ENCODE data around the gene GRM4.

GRM4 gene

DNA sequence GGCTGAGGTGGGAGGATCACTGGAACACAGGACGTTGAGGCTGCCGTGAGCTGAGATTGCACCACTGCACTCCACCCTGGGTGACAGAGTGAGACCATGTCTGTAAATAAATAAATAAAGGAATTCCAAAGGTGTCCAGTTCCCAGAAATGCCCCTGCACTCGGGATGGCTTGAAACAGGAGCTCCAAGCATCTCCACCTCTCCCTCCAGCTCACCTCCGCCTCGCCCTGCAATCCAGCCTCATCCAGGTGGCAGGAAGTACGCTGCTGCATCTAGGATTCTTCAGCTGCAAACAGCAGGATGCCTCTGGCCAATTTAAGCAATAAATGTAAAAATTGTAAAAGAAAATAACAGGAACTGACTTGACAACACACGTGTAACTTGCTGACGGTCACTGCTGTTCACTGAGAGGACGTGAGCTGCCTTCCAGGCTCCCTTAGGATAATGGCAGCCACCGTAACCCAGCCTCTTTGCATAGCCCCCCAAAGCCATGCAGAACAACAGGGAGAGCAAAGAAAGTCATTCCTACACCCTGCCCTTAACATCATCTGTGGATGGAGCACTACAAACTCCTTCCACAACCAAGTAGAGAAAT lies 11.4 kb upstream of the GRM4 start:
- no peak for DNase-seq

DNA sequence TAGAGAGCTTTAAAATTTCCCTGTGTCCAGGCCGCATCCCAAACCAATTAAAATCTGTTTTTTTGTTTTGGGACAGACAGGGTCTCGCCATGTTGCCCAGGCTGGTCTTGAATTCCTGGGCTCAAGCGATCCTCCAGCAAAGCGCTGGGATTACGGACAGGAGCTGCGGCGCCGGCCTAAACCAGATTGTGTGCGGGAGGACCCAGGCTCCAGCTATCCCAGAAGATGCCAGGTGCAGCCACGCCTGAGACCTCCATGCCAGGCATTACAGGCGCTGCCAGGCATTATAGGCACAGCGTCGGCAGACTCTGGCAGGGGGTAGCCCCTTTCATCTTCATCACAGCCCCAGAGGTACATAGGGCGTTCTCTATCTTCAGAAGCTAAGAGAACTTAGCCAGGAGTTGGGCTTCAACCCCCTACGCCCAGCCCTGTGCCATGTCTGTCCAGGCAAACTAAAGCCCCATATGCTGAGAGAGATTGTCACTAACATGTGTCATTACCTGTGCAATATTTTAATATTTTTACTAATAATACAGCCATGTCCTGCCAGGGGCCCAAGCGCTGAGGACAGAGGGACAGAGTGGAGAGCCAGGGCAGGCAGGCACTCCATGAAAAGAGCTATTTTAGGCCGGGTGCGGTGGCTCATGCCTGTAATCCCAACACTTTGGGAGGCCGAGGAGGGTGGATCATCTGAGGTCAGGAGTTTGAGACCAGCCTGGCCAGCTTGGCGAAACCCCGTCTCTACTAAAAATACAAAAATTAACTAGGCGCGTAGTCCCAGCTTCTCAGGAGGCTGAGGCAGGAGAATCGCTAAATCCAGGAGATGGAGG lies 9.8 kb upstream of the GRM4 start:
- no peak for DNase-seq

DNA sequence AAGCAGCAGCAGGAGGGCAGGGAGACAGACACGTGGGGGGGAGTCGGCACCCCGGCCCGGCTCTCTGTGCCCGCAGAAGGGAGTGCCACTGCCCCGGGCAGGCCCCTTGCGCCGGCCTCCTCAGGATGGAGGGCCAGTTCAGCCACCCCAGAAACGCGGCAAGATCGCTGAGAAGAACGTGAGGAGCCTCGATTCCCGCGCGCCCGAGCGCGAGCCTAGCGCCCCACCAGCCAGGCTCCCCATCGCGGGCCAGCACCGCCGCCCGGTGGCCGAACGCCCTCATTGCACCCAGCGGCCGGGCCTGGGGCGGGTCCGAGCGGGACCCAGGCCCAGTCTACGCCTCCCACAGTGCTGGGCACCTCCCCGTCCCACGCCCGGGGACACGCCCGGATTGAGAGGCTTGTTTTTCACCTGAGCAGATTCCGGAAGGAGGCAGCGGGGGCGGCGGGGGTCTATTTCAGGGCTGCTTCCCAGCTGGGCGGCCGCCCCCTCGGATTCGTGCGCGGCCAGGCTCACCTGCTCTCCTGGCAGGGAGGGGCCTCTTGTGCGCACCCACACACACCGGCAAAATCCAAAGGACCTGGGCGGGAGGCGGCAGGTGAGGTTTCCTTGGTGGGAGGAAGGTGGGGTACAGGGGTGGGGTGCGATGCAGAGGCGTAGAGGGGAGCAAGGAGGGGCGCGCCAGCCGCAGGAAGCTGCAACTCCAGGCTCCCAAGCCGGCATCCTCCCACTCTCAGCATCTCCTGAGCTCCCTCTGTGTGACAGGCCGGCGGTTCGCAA lies 9.0 kb upstream of the GRM4 start:
- DNase-seq, result peak in 1 of 2 experiments; percentile 48

DNA sequence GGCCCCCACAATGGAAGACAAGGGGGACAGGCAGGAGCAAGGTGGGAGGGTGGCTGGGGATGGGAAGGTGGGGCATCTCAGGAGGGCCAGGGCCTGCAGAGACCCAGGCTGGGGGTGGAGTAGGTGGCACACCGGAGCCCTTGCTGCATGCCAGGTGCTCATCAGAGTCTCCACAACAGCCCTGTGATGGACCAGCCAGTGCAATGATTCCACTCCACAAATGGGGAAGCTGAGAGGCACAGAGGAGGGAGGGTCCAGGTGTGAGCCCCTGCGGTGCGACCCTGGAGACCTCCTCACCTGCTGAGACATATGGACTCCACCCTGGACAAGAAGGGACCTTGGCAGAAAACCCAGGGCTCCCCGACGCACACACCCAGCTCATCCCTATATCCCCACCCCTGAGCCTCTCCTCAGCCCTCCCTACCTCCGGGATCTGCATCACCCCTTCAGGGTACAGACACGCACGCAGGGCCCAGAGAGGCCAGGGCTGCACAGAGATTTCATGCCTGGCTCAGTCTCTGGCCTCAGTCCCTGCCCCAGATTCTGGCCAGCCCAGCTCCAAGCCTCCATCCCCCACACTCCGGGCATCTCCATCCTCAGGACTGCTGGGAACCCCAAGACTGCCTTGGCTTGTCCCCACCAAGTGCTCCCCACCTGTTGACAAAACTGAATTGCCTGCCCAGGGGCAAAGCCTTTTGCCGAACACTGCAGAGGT lies 7.1 kb upstream of the GRM4 start:
- DNase-seq, result no peak

DNA sequence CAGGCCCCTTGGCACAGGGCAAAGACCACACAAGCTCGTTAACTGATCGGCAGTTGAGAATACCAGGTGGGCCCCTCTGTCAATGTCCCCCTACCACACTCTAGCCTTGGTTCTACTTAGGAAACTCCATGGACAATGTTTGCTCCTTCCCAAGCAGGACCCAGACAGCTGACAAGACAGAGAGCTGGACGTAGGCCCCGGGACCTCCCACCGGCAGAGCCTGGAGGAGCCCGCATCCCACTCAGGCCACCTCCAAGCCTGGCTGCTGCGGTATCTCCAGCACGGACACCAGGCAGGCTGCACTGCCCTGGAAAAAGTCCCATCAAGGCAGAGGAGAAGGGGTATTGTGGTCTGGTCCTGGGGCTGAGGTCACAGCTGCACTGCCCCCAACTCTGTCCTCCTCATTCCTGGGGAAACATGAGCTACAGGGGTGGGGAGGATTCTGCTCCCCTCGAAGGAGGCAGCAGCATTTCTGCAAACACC lies 6.2 kb upstream of the GRM4 start:
- no peak for DNase-seq

DNA sequence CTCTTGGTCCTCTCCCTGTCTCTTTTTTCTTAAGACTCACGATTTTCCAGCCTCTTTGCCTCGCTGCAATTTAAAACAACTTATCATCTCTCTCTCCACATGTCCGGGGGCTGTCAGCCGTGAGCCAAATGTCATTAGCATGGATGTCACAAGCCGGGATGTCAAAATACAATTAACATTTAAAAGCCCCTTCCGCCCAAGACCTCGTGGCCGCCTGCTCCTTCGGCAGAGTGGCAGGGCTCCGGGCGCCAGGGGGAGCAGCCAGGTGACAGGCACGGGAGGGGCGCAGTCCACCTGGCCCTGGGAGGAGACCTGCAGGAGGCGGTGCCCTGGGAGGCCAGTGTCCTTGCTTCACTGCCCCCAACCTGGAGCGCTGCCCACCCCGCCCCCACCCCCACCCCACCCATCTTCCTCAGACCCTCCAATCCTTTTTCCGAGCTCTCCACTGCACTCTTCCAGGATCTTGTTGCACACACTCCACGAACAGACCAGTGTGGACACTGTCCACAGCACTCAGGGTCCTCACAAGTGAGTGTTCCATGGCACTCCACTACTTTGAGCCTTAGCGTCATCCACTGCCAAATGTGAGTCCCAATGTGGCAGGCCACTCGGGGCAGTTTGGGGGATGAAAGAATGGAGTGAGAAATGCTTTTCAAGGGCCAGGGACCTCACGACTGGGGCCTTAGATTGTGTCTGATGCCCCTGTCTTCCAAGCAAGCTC lies 5.6 kb upstream of the GRM4 start:
- DNase-seq, result no peak

DNA sequence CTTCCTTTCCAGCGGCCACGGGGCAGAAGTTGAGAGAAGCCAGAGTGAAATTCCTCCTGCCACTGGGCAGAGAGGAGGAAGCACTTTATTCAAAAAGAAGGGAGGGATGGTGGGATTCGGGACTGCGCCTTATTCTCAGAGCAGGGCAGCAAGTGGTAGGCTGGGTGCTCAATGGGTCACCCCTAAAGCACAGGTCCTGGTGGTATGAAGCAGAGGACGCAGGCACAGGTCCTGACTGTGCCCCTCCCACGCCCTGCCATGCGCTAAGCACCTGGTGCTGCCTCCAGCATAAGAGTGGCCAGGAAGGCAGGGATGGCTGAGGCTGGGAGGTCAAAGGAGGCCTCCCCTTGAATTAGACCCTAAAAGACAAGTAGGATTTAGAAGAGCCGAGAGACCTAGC lies 4.9 kb upstream of the GRM4 start:
- DNase-seq, result no peak

DNA sequence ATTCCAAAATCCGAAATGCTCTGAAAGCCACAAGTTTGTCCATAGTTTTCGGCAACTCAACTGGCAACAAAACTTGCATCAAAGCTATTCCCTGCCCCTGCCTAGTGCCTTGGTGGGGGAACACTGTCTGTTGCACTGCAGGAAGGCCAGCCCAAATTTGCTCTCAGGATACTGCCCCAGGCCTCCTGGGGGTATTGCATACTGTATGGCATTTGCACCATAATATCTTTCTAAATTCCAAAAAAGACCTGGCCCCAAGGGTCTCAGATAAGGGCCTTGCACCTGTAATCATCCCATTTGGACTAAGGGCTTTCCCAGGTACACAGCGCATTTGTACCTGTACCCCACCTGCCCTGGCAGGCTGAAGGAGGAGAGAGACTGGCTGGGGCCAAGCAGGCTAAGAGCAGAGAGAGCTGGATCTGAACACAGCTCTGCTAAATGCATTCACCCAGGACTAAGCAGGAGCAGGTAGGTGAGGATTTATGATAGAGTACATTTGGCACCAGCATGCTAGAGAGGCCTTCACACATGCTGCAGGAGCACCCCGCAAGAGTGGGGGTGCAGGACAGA lies 4.0 kb upstream of the GRM4 start:
- DNase-seq, result no peak

DNA sequence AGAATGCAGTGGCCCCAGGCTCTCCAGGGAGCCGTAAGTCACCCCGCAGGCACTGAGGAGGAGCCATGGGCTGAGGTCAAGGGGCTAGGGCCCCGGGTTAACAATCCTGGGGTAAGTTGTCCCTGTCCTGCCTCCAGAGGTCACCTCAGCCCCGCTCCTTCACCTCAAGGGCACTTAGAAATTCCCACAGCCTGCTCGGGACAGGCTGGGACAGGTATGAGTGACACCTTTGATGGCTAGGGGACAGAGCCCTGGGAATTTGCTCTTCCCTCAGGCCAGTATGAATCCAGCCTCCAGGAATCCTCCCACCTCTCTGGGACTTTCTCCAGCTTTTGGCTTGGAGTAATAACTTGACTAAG lies 3.5 kb upstream of the GRM4 start:
- no peak for DNase-seq

DNA sequence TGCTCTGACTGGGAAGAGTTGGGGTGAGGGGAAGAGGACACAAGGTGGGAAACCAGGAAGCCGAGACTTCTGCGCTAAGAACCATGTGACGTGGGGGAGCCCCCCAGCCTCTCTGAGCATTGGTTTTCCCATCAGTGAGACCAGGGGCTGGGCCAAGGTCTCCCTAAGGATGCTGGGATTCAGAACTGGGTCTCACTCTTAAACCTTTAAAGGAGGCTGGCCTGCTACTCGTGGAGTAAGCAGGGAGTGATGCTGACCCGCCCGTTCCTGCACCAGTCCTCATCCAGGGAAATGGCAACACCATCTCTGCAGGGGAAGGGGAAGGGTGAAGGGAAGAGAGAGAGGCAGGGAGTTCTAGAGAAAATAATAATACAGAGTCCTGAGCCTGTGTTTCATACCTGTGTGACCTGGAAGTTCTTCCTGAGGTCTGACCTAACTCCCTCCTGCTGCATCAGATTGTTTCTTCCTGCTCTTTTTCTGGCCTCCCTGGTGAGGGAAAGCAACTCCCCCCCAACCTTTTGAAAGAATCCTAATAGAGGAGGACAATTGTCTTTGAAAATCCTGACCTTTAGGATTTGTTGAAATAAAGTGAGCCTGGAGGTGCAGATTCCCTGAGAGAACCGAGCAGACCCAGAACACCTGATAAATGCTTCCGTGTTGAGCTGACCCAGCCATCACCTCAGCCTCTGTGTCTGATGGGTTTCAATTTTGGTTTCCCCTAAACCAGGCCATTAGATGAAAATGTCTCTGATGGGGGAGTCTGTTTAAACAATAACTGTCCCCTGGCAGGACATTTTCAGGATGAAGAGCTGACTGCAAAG lies 3.0 kb upstream of the GRM4 start:
- no peak for DNase-seq

DNA sequence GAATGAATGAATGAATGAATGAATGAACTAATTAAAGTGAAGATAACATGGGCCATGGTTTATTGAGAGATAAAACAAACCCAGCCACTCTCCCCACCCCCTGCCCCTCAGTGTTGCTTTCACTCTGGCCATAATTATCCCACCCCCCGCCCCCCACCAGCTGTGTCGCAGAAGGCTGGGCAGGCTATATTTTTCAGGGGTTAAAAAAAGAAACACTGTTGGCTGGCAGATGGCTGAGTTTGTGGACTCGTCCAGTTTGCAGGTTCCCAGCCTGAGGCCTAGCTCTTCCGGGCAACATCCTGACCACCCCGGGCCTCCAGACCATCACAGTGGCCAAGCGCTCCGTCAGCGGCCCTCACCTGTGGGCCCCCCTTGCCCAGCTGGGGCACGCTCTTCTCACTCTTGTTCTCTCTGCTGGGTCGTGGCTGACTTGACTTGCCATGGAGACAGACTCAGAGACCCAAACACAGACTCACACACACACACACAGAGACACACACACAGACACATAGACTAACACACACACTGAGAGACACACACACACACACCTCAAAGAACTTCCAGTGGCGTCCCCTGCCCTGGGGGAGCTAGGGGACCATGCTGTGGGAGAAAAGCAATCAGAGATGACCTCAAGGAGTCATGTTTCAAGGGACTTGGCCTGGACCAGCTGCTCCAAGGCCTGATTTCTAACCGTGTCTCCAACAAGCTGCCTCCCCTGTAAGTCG lies 2.2 kb upstream of the GRM4 start:
- no peak for DNase-seq

DNA sequence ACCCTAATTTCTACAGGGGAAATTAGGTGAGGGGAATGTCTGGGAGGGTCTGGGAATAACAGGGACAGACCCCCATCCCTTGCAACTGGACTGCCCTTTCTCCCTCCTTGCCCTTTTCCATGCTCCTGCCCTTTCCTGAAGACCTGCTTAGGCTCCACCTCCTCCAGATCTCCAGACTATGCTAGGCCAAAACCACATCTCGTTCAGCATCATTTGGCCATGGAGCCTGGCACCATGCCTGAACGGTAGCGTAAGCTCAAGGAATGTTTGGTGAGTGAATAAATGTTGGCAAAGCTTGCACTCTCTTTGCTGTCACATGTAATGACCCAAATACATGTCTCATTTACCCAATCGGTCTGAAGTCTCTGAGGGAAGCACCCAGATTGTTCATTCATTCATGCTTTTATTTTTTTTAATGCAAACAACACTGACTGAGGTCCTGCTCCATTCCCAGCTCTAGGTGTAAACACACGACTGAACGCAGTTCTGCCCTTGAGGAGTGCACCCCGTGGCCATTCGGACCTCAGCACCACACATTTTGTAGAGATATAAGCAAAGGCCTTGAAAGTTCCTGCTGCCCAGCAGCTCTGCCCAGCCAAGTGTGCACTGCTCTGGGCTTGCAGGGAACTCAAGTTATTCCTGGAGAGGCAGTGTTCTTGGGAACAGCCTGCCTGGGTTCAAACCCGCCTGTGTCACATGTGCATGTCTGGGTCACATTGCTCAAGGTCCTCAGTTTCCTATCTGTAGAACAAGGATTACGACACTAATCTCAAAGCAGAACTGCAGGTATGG lies 1.1 kb upstream of the GRM4 start:
- DNase-seq, result no peak

DNA sequence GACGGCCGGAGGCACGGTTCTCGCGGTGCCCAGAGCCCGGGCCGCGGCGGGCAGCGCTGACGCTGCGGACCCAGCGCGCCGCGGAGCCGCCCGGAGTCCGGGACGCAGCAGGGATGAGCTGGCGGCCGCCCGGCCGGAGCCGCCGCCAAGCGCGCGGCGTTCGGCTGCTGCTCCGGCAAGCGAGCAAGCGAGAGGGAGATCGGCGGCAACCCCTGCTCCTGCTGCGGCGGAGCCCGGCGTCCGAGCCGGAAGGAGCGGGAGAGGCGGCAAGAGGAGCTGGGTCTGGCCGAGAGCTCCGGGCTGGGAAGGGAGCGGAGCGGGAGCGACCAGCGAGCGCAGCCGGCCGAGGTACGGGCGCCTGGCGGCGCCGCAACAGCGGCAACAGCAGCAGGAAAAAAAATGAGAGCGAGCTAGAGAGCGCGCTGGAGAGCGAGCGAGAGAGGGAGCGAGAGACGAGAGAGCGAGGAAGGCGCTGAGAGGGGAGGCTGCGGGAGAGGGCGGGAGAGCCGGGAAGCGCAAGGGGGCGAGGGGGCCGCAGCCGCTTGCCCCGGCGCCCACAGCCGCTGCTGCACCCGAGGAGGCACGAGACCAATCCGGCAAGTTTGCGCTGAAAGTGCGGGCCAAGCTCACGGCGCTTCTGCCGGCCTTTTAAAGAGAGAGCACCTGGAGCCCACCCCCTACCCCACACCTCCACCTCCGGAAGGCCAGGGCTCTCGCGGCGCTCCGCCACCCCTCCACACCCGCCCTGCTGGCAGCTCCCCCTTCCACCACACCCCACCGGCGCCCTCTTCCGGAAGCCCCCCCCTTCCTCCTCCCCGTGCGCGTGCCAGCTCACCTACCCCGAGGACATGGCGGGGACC lies 496 bp downstream of the GRM4 start:
- DNase-seq, result peak; percentile 41 to 50

DNA sequence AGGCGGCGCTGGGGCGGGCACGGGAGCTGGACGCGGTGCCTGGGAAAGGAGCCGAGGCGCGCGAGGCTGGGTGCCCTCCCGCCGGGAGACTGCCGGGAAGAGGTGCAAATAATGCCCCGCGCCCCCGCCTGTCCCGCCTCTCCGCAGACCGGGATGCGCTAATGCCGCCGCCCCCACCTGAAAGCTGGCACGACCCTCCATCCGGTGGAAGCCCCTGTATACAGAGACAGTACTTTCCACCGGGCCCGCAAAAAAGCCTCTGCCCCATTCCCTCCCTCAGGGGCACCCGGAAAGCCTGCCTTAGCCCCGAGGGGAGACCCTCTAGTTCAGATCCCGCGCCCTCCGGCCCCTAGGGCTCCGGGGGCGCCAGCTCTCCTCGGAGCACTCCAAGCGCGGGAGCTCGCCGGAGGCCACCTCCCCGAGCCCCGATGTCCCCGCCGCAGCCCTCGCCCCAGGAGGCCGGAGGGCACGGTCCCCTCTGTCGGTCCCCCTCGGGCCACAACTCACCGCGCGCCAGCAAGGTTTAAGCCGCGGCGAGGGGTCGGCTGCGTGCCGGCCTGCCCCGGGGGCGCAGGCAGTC lies 1.2 kb downstream of the GRM4 start:
- DNase-seq, result no peak

DNA sequence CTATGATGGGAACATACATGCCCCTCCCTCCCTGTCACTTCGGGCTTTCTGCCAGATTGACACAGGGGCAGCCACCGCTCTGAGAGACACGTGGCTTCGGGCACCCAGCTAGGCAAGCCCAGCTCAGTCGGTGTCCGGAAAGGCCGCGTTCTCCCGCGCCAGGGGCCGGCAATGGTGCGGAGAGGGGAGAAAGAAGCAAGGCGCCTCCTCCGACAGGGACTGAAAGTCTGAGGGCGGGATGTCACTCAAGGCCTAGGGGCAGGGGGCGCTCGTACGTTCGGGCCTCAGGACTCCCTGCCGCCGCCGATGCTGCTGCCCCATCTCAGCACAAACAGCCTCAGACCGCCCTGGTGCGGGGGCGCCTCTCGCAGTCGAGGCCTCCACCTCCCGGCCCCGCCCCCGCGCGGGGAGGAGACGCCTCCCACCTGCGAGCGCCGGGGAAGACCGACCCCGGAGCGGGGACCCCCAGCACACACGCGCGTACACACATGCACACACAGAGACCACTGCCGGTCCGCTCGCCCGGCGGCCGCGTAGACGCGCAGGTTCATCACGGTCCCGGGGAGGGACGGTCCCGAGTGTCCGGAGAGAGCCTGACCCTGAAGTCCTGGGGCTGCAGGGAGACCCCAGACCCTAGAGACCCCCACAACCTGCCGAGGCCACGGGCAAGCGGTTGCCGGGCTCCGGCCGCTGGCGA lies 1.9 kb downstream of the GRM4 start:
- DNase-seq, result peak; percentile 80

DNA sequence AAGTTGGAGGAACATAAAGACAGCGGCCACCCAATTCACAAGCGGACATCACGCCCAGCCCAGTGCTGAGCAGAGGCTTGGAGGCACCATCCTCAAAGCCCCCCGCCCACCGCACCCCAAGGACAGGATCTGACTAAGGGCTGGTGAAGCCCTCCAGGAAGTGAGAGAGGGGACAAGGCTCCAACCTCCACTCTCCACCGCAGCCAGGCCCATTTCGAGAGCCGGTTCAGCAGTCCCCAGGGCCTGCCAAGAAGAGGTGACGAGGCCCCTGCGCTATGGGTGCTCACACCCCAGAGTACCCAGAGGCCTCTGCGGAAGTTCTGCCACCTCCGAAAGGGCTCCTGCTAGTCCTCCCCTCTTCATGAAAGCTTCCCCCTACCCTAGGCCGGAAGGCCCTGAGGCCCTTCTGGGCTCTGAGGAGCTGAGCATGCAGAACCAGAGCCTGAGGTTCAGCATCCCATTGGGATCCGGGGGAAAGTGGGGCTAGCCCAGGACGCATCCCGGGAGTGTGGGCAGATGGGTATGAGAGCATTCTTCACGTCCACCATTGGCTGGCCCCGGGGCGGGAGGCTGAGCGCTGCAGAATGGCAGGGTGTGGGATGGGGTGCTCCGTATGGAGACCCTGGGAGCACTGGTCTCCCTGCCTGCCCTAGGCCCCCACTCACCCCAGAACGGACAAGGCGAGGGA lies 2.5 kb downstream of the GRM4 start:
- DNase-seq, result no peak

Data from NCI-H1930 (cell line).